Panc1 (cell line): ENCODE data around the gene PAX2. TPM values are rescaled to one million over a fixed set of nuclear protein-coding genes. Genes with fewer than 3 reads are reported as not detected.

ENCODE experiments used
- ATAC-seq: fragments of 200-7000 bp; cut with Tn5 transposase; 2 replicates; pipeline ENCODE4 v1.9.1; 2020; ENCODE audit warnings: mild to moderate bottlenecking, moderate library complexity
- BruUV-seq: library from RNA; stranded (reverse); fragments of 400-500 nt; replicated peaks from 2 replicates; lab custom pipeline; 2021; lab: Mats Ljungman, UMichigan
- CTCF ChIA-PET: fragments of 300-600 bp; sonication (Branson Sonifier 250); formaldehyde crosslinking; loops from one replicate; lab custom pipeline; 2022; ENCODE audit warnings: antibody characterized with exemption; lab: Charles Lee
- POLR2A ChIA-PET: fragments of 300-600 bp; sonication (Branson Sonifier 250); formaldehyde crosslinking; loops from one replicate; lab custom pipeline; 2022; ENCODE audit warnings: antibody characterized with exemption; lab: Charles Lee
- DNase-seq: peaks from one replicate; pipeline ENCODE4 v3.0.0-alpha.2; 2010; ENCODE audit warnings: low read depth, low spot score
- H3K27ac ChIP-seq: 2 replicates; pipeline ENCODE4 v1.5.1; 2011; ENCODE audit warnings: mild to moderate bottlenecking, low read length, inconsistent platforms
- H3K27me3 ChIP-seq: fragments of 200-500 bp; sonication (Bioruptor generic); 2 replicates; pipeline ENCODE4 v1.6.0; 2014; ENCODE audit warnings: low read length, inconsistent platforms; ENCODE audit not compliant: control insufficient read depth, insufficient read depth
- H3K36me3 ChIP-seq: fragments of 200-500 bp; sonication (Bioruptor generic); 2 replicates; pipeline ENCODE4 v1.5.1; 2014; ENCODE audit warnings: inconsistent platforms, mild to moderate bottlenecking, low read length, moderate library complexity; ENCODE audit not compliant: control insufficient read depth, insufficient read depth
- H3K4me1 ChIP-seq: 2 replicates; pipeline ENCODE4 v1.5.1; 2011; ENCODE audit warnings: inconsistent platforms, mild to moderate bottlenecking, low read length, moderate library complexity; ENCODE audit not compliant: control insufficient read depth, insufficient read depth
- H3K4me3 ChIP-seq, 2 experiments: 2 replicates each; pipeline ENCODE4 v1.5.1; 2011 to 2012; ENCODE audit warnings: low read depth in 2 of 2, low read length in 2 of 2, mild to moderate bottlenecking in 2 of 2, inconsistent platforms in 1 of 2, moderate library complexity in 1 of 2
- H3K9me3 ChIP-seq: fragments of 200-500 bp; sonication (Bioruptor generic); 2 replicates; pipeline ENCODE4 v1.5.1; 2014; ENCODE audit warnings: low read depth, mild to moderate bottlenecking, inconsistent platforms, low read length, moderate library complexity; ENCODE audit not compliant: control insufficient read depth, insufficient read depth
- CTCF ChIP-seq: fragments of 450-650 bp; IDR thresholded peaks from 2 replicates; pipeline ENCODE4 v1.5.1; 2017; ENCODE audit warnings: mild to moderate bottlenecking
- POLR2AphosphoS5 ChIP-seq: IDR thresholded peaks from 2 replicates; pipeline ENCODE4 v1.6.1; 2012; ENCODE audit warnings: mild to moderate bottlenecking, low read depth, low read length, moderate library complexity
- REST ChIP-seq, 2 experiments: IDR thresholded peaks; 2 replicates each; pipeline ENCODE4 v1.6.1; 2011 to 2012; ENCODE audit warnings: low read depth in 2 of 2, control low read depth in 1 of 2, low read length in 1 of 2, mild to moderate bottlenecking in 1 of 2, moderate library complexity in 1 of 2; ENCODE audit not compliant: insufficient read depth in 1 of 2
- SIN3A ChIP-seq: IDR thresholded peaks from 2 replicates; pipeline ENCODE4 v1.6.1; 2012; ENCODE audit warnings: low read depth, mild to moderate bottlenecking, low read length, moderate library complexity, borderline replicate concordance; ENCODE audit not compliant: insufficient read depth
- TCF7L2 ChIP-seq: IDR thresholded peaks from 2 replicates; pipeline ENCODE4 v1.6.1; 2011; ENCODE audit warnings: mild to moderate bottlenecking, low read depth, low read length, inconsistent platforms
- in situ Hi-C: cut with HindIII; loops from 2 replicates; pipeline ENCODE4 v1.10.0; 2016; ENCODE audit warnings: low sequenced_read_pairs, low pct_unique_long_range_greater_than_20kb
- intact Hi-C: fragments of 100-400 bp; cut with micrococcal nuclease; formaldehyde crosslinking; loops from one replicate; pipeline ENCODE4 v1.10.0; 2022; ENCODE audit not compliant: unreplicated experiment
- total RNA-seq: library from RNA; stranded (reverse); gene quantifications from one replicate; pipeline ENCODE4 v1.2.1, GENCODE V29; 2021; ENCODE audit not compliant: unreplicated experiment

The PAX2 gene
- total RNA-seq, 1 experiment from 2014 or later: 72.3 TPM

- H3K27ac ChIP-seq: 0 out of 2 replicates have a peak overlapping the region, but pooled peaks have one; percentile 18
- intact Hi-C loops: no loop called here
- peaks cover 10% of the 10 kb centered on the region for H3K4me1 ChIP-seq
- CTCF ChIA-PET: interaction anchor here (1.4 kb wide), 1 partner anchor 104 kb away, joined by 3 read pairs; no protein-coding TSS in a partner anchor
- no peak for TF ChIP-seq CTCF
- TF ChIP-seq TCF7L2: no peak
- TF ChIP-seq REST (IDR thresholded peaks at IDR 0.05; ENCODE audit: insufficient read depth in 1 of 2, low read depth in 2 of 2, low read length in 1 of 2): no peak
- no peak for TF ChIP-seq SIN3A
- TF ChIP-seq POLR2AphosphoS5: no peak
- no peaks in the 10 kb centered on the region for H3K27me3 ChIP-seq
- H3K4me3 ChIP-seq: no peak overlapping the region
- no TSS peak for BruUV-seq
- POLR2A ChIA-PET: interaction anchor here (0.5 kb wide), 1 partner anchor 1754 kb away, joined by 11 read pairs; no protein-coding TSS in a partner anchor
- H3K9me3 ChIP-seq: no peaks in the 10 kb centered on the region
- in situ Hi-C loops: no loop called here
- peak; percentile 77 for ATAC-seq
- DNase-seq: no peak
- peaks cover 4% of the 10 kb centered on the region for H3K36me3 ChIP-seq
These were observed 30.0 kb downstream of the PAX2 start for GRCh38 chr10:100775386-100775785.

GRCh38 chr10:100775871-100776270 is 30.5 kb downstream of the PAX2 start:
- ATAC-seq (no peak), DNase-seq (no peak)
- Histone ChIP-seq H3K4me1 (peaks cover 10% of the 10 kb centered on the region), H3K27me3 (no peaks in the 10 kb centered on the region), H3K36me3 (peaks cover 4% of the 10 kb centered on the region), H3K9me3 (no peaks in the 10 kb centered on the region), H3K27ac (peak overlapping the region; percentile 18; the same call in 1 of the 2 replicates), H3K4me3 (no peak overlapping the region)
- intact Hi-C loops (no loop called here), in situ Hi-C loops (no loop called here)
- POLR2A ChIA-PET: interaction anchor here (0.5 kb wide), 1 partner anchor 1753 kb away, joined by 11 read pairs; no protein-coding TSS in a partner anchor
- CTCF ChIA-PET: interaction anchor here (1.4 kb wide), 1 partner anchor 103 kb away, joined by 3 read pairs; no protein-coding TSS in a partner anchor
- BruUV-seq: no TSS peak
- no peak for TF ChIP-seq REST (IDR thresholded peaks at IDR 0.05; ENCODE audit: insufficient read depth in 1 of 2, low read depth in 2 of 2, low read length in 1 of 2)
- TF ChIP-seq TCF7L2: no peak
